Smooth muscle cell (in vitro differentiated cells): ENCODE results near the gene WDFY2. TPM values are rescaled to one million over a fixed set of nuclear protein-coding genes. Genes with fewer than 3 reads are reported as not detected.
A peak's percentile ranks its signal among the peaks of the same experiment; 100 is the strongest.
"Not testable (repeated sequence)": the region's sequence is repeated elsewhere in the genome, so short reads cannot be mapped to it uniquely, and the experiment has no call there.

Source experiments
- DNase-seq: peaks from one replicate; lab custom pipeline; 2025; ENCODE audit not compliant: unreplicated experiment; lab: John Stamatoyannopoulos, UW
- H2AFZ ChIP-seq: fragments of 200-600 bp; sonication (generic); 2 replicates; pipeline ENCODE4 v1.6.0; 2016; ENCODE audit warnings: antibody characterized with exemption, low read depth, mild to moderate bottlenecking
- H3F3A ChIP-seq: fragments of 200-600 bp; sonication (generic); 2 replicates; pipeline ENCODE4 v1.6.0; 2017; ENCODE audit warnings: antibody characterized with exemption, low read depth
- H3K27ac ChIP-seq: fragments of 200-600 bp; sonication (generic); 2 replicates; pipeline ENCODE4 v1.5.1; 2016; ENCODE audit warnings: low read depth, mild to moderate bottlenecking
- H3K27me3 ChIP-seq: fragments of 200-600 bp; sonication (generic); 2 replicates; pipeline ENCODE4 v1.6.1; 2016; ENCODE audit warnings: low read depth, mild to moderate bottlenecking
- H3K36me3 ChIP-seq: fragments of 200-600 bp; sonication (generic); 2 replicates; pipeline ENCODE4 v1.5.1; 2016; ENCODE audit warnings: low read depth
- H3K4me1 ChIP-seq: fragments of 200-600 bp; sonication (generic); 2 replicates; pipeline ENCODE4 v1.5.1; 2016; ENCODE audit warnings: low read depth
- H3K4me2 ChIP-seq: fragments of 200-600 bp; sonication (generic); 2 replicates; pipeline ENCODE4 v1.6.0; 2016; ENCODE audit warnings: mild to moderate bottlenecking
- H3K4me3 ChIP-seq: fragments of 200-600 bp; sonication (generic); 2 replicates; pipeline ENCODE4 v1.5.1; 2016; ENCODE audit warnings: mild to moderate bottlenecking
- H3K79me2 ChIP-seq: fragments of 200-600 bp; sonication (generic); 2 replicates; pipeline ENCODE4 v1.6.0; 2016; ENCODE audit warnings: low read depth, mild to moderate bottlenecking
- H3K9ac ChIP-seq: fragments of 200-600 bp; sonication (generic); 2 replicates; pipeline ENCODE4 v1.6.0; 2016; ENCODE audit warnings: low read depth
- H3K9me3 ChIP-seq: fragments of 200-600 bp; sonication (generic); replicated peaks from 2 replicates; pipeline ENCODE4 v1.5.1; 2016; ENCODE audit warnings: low read depth
- H4K20me1 ChIP-seq: fragments of 200-600 bp; sonication (generic); 2 replicates; pipeline ENCODE4 v1.6.0; 2016; ENCODE audit warnings: low read depth
- WGBS: methylation state at CpG from one replicate; pipeline ENCODE4 v1.1.7; 2016; ENCODE audit warnings: low lambda C conversion rate; 5-methylcytosine and 5-hydroxymethylcytosine counted together
- polyA plus RNA-seq: library from polyadenylated mRNA; unstranded; fragments of >200 nt; fragmentation: Nextera tagmentation; extraction: Ambion mirVana; gene quantifications from 2 replicates; pipeline ENCODE4 v1.2.1, GENCODE V29; 2016
- total RNA-seq: library from RNA; depleted of rRNA; stranded (reverse); fragments of >200 nt; gene quantifications from 2 replicates; pipeline ENCODE4 v1.2.3, GENCODE V29; 2014
- TF ChIP-seq, protein P1 (sequence below): fragments of 200-600 bp; sonication (generic); IDR thresholded peaks from 2 replicates; pipeline ENCODE4 v1.5.1; 2017; ENCODE audit warnings: borderline replicate concordance, mild to moderate bottlenecking, antibody characterized with exemption; ENCODE audit not compliant: insufficient read depth, poor library complexity, severe bottlenecking

Gene WDFY2
- total and polyA plus RNA-seq, 2 experiments from 2014 or later = 6.6 to 13.7 TPM

- peak overlapping the region; percentile 85 for H3K27ac ChIP-seq
- peaks cover 17% of the 10 kb centered on the region for H4K20me1 ChIP-seq
- H3F3A ChIP-seq = peaks cover 9% of the 10 kb centered on the region
- H3K4me1 ChIP-seq = peaks cover 56% of the 10 kb centered on the region
- no peaks in the 10 kb centered on the region for H3K9me3 ChIP-seq
- peak overlapping the region; percentile 49 for H3K9ac ChIP-seq
- H2AFZ ChIP-seq = no peak overlapping the region
- H3K36me3 ChIP-seq = no peaks in the 10 kb centered on the region
- H3K4me2 ChIP-seq = peak overlapping the region; percentile 58
- WGBS = 4% methylated on average over 4 of the region's 4 CpGs
- TF ChIP-seq, protein P1, sequence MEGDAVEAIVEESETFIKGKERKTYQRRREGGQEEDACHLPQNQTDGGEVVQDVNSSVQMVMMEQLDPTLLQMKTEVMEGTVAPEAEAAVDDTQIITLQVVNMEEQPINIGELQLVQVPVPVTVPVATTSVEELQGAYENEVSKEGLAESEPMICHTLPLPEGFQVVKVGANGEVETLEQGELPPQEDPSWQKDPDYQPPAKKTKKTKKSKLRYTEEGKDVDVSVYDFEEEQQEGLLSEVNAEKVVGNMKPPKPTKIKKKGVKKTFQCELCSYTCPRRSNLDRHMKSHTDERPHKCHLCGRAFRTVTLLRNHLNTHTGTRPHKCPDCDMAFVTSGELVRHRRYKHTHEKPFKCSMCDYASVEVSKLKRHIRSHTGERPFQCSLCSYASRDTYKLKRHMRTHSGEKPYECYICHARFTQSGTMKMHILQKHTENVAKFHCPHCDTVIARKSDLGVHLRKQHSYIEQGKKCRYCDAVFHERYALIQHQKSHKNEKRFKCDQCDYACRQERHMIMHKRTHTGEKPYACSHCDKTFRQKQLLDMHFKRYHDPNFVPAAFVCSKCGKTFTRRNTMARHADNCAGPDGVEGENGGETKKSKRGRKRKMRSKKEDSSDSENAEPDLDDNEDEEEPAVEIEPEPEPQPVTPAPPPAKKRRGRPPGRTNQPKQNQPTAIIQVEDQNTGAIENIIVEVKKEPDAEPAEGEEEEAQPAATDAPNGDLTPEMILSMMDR = no peak
- H3K79me2 ChIP-seq = peaks cover 81% of the 10 kb centered on the region
- no peaks in the 10 kb centered on the region for H3K27me3 ChIP-seq
- DNase-seq = no peak
- H3K4me3 ChIP-seq = no peak overlapping the region
Observed at GRCh38 chr13:51590971-51591627, 6.8 kb downstream of the WDFY2 start.

DNA sequence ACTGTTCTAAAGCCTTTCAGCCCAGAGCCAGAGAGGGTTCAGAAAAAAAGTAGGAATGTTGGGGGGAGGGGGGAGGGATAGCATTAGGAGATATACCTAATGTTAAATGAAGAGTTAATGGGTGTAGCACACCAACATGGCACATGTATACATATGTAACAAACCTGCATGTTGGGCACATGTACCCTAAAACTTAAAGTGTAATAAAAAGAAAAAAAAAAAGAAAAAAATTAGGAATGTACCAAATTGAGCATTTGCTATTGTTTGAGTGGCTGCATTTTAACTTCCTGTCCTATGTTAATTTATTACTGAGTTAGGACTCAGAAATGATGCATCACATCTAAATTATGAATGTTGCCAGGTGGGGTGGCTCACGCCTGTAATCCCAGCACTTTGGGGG is 7.7 kb downstream of the WDFY2 start:
- H3K27me3 ChIP-seq, H3K36me3 ChIP-seq, DNase-seq, H3K4me3 ChIP-seq, H2AFZ ChIP-seq, H3K9me3 ChIP-seq, H3F3A ChIP-seq: not testable (repeated sequence)
- Histone ChIP-seq H3K9ac (peak overlapping the region; percentile 25), H3K4me2 (peak overlapping the region; percentile 58), H3K79me2 (peaks cover 79% of the 10 kb centered on the region), H3K4me1 (peaks cover 57% of the 10 kb centered on the region), H4K20me1 (peaks cover 17% of the 10 kb centered on the region), H3K27ac (peak overlapping the region; percentile 85)
- WGBS = 93% methylated on average over 1 of the region's 1 CpG

DNA sequence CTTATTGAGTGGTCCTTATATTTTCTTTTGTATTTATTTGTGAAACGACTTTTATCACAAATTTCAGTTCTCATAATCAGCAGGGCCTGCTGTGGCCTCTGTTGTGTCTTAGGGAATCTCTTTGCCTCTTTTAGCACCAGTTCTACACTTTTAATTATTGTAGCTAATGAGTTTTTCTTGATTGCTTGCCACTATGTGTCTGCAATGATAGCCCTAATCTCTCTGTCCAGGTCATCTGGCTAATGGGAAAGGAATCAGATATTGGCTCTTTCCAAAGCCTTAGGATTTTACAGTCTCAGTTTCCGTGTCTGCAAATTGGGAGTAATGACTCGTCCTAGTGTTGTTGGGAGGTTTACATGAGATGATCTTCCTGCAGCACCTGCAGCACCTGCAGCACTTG is 10.2 kb downstream of the WDFY2 start:
- Histone ChIP-seq H3K9ac (no peak overlapping the region), H2AFZ (no peak overlapping the region), H3F3A (peaks cover 9% of the 10 kb centered on the region), H3K4me3 (no peak overlapping the region), H3K27me3 (no peaks in the 10 kb centered on the region), H3K4me2 (no peak overlapping the region), H3K27ac (no peak overlapping the region), H3K79me2 (peaks cover 72% of the 10 kb centered on the region), H3K9me3 (no peaks in the 10 kb centered on the region), H3K4me1 (peaks cover 37% of the 10 kb centered on the region), H3K36me3 (no peaks in the 10 kb centered on the region), H4K20me1 (peaks cover 23% of the 10 kb centered on the region)
- no peak for DNase-seq
- 79% methylated on average over 3 of the region's 3 CpGs for WGBS
- TF ChIP-seq, protein P1 = no peak

DNA sequence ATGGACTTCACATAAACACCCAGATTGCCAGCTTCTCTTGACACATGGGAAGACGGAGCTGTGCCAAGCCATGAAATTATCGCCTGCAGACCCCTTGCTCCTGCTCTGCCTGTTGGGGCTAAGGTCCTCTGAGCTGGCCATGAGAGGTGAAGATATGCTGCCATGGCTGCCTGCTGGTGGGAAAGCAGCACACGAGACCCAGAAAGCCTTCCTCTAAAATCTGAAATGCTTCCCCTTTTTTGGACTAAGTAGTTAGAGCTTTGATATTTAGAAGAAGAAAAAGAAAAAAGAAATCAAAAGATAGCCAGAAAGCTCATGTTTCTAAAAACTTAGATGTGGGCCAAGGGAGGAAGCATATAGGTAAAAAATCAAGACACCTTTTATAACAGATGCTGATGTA is 11.2 kb downstream of the WDFY2 start:
- H2AFZ ChIP-seq = no peak overlapping the region
- DNase-seq = no peak
- H3K36me3 ChIP-seq = no peaks in the 10 kb centered on the region
- H3K27me3 ChIP-seq = no peaks in the 10 kb centered on the region
- H3K4me3 ChIP-seq = no peak overlapping the region
- H3K9me3 ChIP-seq = no peaks in the 10 kb centered on the region
- no peak overlapping the region for H3K4me2 ChIP-seq
- TF ChIP-seq, protein P1 = no peak
- H4K20me1 ChIP-seq = peaks cover 30% of the 10 kb centered on the region
- H3F3A ChIP-seq = peaks cover 2% of the 10 kb centered on the region
- no peak overlapping the region for H3K27ac ChIP-seq
- H3K79me2 ChIP-seq = peaks cover 68% of the 10 kb centered on the region
- WGBS = 98% methylated on average over 3 of the region's 3 CpGs
- H3K4me1 ChIP-seq = peaks cover 27% of the 10 kb centered on the region
- H3K9ac ChIP-seq = no peak overlapping the region
